Hematopoietic multipotent progenitor cell treated with erythropoietin and hydrocortisone succinate and interleukin-3 and kit ligand, for 17 days (in vitro differentiated cells): Measurements from ENCODE around the gene TFR2.
A peak's percentile ranks its signal among the peaks of the same experiment; 100 is the strongest.
"Not testable (repeated sequence)": the region's sequence is repeated elsewhere in the genome, so short reads cannot be mapped to it uniquely, and the experiment has no call there.

ENCODE experiments used
- DNase-seq: peaks from one replicate; pipeline ENCODE4 v3.0.0-alpha.2; 2015; ENCODE audit warnings: low spot score

Gene TFR2

DNA sequence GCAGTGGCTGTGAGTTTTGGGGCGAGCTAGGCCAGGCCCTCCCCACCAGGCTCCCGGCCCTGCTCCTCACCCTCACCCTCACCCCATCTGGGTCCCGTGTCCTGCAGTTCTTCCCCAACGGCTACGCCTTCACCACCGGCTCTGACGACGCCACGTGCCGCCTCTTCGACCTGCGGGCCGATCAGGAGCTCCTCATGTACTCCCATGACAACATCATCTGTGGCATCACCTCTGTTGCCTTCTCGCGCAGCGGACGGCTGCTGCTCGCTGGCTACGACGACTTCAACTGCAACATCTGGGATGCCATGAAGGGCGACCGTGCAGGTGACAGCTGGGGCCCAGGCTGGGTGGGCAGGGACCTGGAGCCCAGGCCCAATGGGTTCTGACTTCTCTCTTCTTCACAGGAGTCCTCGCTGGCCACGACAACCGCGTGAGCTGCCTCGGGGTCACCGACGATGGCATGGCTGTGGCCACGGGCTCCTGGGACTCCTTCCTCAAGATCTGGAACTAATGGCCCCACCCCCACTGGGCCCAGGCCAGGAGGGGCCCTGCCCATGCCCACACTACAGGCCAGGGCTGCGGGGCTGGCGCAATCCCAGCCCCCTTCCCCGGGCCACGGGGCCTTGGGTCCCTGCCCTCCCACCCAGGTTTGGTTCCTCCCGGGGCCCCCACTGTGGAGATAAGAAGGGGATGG is 37.1 kb upstream of the TFR2 start:
- DNase-seq = no peak

DNA sequence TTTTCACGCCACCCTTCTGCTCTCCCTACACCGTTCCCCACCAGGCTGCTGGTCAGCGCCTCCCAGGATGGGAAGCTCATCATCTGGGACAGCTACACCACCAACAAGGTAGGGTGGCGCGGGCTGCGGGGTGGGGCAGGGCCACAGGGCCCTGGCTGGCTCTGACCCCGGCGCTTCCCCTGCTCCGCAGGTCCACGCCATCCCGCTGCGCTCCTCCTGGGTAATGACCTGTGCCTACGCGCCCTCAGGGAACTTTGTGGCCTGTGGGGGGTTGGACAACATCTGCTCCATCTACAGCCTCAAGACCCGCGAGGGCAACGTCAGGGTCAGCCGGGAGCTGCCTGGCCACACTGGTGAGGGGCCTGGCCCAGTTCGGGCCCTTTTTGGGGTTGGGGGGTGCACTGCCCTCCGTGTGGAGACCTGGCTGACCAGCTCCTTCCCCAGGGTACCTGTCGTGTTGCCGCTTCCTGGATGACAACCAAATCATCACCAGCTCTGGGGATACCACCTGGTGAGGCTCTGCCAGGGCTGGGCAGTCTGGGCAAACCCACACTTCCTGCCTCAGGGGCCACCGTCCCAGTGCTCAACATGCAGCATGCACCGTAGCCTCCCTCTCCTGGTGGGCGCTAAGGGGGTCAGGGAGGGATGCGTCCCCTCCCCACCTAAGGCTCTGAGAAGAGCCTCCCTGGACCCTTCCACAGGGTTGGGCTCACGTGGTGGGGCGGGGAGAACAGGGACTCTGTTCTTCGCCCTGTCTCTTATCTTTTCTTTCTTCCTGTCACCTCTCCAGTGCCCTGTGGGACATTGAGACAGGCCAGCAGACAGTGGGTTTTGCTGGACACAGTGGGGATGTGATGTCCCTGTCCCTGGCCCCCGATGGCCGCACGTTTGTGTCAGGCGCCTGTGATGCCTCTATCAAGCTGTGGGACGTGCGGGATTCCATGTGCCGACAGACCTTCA is 36.2 kb upstream of the TFR2 start:
- no peak for DNase-seq

DNA sequence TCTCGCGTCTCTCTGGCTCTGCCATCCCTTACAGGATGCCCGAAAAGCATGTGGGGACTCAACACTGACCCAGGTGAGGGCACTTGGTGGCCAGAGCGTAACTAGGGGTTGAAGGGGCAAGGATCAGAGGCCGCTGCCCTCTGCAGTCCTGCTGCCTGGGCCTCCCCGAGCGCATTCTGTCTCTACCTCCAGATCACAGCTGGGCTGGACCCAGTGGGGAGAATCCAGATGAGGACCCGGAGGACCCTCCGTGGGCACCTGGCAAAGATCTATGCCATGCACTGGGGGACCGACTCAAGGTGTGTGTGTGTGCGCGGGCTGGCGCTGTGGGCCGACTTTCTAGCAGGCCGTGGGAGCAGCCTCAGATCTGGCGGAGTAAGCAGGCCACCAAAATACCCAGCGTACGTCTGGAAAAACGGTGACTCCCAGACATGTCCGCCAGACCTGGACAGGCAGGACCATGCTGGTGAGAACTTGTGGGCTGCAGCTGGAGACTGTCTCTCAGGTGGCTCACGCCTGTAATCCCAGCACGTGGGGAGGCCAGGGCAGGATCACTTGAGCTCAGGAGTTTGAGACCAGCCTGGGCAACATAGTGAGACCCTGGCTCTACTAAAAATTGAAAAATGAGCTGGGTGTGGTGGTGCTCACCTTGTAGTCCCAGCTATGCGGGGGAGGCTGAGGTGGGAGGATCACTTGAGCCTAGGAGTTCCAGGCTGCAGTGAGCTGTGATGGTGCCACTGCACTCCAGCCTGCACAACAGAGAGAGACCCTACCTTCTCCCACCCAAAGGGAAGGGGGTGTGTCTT is 35.4 kb upstream of the TFR2 start:
- DNase-seq = no peak

DNA sequence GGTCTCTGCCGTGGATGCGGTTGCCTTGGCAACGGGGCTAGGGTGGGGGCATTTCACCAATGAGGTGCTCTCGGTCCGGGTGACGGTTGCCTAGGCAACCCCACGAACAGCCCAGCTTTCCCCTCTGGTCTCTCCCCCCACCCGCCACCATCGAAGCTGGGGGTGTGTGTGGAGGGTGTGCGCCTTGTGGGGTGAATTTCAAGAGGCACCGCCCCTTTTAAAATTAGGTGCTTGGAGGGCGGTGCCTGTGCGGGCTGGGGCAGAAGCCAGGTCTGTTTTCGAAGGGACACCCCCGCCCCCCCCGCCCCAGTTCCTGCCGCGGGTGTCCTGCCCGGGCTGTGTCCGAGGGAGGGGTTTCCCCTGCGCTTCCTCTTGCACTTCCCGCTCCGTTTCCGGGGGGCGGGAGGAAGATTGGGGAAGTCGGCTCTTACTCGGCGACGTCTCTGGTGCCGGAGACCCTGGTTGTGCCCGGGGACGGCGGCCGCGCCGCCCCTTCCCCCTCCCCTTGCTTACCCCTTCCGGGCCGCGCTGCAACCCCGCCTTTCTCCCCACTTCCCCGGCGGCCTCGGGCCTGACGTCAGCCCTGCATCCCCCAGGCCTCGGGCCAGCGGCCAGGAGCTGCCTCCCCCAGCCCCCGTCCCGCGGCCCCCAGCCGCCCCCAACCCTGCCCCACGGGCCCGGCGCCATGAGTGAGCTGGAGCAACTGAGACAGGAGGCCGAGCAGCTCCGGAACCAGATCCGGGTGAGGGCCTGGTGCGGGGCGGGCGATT is 34.4 kb upstream of the TFR2 start:
- peak; percentile 94 for DNase-seq

DNA sequence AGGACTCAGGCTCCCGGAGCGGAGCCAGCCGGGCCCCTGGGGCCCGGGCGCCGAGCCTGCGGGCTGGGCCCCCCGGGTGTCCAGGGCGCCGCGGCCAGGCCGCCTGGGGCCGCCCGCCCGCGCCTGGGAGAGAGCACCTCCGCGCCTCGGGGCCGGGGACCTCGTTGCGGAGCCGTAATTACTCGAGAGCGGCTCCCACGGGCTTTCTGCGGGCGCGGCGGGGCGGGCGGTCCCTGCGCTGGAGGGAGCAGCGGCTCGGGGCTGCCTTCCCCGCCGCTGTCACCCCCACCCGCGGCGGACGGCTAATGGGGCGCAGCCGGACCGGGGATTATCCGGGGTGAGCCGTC is 33.7 kb upstream of the TFR2 start:
- no peak for DNase-seq

GRCh38 chr7:100674411-100675104 is 33.2 kb upstream of the TFR2 start:
- no peak for DNase-seq

DNA sequence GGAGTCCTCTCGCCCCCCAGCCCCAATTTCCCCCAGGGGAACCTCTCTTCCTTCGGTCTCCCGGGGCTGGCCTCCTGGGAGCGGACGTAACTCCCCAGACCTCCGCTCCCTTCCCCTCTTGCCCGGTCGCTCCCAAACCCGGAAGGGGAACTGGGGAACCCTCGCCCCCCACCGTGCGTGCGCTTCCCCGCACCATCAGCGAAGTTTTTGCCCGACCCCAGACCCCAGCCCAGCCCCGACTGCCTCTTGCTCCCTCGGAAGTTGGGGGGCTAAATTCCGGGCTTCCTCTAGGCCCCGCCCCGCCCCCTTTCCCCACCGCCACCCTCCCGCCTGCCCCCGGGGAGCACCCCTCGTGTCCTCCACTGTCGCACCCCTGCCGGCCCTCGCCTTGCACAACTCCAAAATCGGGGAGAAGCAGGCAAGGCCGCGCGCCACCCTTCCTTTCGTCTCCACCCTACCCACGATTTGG is 32.6 kb upstream of the TFR2 start:
- DNase-seq = peak; percentile 69

- peak; percentile 100 for DNase-seq
Measured at GRCh38 chr7:100673302-100673941, 32.1 kb upstream of the TFR2 start, which contains the start of gene GNB2. Gene GNB2, plus strand, starts transcription at chr7:100673740. Its CDS starts 2,526 bp downstream, at chr7:100676266.

- DNase-seq = no peak
Measured at GRCh38 chr7:100671353-100672327, 30.3 kb upstream of the TFR2 start.

DNA sequence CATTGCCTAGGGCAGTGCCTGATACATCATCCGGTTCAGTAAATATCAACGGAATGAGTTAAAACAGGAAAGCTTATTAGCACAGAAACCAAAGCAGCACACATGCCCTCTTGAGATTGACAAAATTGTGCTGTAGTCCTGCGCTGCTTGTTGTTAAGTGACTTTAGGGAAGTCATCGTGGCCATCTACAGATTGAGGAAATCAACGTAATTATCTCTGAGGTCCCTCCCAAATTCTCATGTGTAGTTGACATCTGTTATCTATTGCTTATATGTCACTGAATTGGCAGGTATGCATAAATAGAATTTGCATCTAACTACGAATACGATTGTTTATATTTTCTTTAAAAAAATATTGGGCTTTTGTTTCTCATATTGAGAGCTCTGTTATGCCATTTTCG is 28.7 kb upstream of the TFR2 start:
- DNase-seq = no peak

DNA sequence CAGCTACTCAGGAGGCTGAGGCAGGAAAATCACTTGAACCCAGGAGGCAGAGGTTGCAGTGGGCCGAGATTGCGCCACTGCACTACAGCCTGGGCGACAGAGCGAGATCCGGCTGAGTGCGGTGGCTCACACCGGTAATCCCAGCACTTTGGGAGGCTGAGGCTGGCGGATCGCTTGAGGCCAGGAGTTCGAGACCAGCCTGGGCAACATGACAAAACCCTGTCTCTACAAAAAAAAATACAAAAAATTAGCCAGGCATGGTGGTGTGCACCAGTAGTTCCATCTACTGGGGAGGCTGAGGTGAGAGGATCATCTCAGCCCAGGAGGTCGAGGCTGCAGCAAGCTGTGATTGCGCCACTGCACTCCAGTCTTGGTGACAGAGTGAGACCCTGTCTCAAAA is 27.8 kb upstream of the TFR2 start:
- DNase-seq = not testable (repeated sequence)

DNA sequence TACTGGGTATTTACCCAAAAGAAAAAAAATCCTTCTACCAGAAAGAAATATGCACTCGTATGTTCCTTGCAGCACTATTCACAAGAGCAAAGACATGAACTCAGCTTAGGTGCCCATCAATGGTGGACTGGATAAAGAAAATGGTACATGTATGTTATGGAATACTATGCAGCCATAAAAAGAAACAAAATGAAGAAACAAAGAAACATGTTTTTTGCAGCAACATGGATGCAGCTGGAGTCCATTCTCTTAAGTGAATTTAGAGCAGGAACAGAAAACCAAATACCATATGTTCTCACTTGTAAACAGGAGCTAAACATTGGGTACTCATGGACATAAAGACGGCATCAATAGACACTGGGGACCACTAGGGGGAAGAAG is 26.7 kb upstream of the TFR2 start:
- no peak for DNase-seq

- no peak for DNase-seq
Measured at GRCh38 chr7:100667331-100668068, 26.1 kb upstream of the TFR2 start.

- no peak for DNase-seq
Measured at GRCh38 chr7:100665168-100665726, 23.9 kb upstream of the TFR2 start.

DNA sequence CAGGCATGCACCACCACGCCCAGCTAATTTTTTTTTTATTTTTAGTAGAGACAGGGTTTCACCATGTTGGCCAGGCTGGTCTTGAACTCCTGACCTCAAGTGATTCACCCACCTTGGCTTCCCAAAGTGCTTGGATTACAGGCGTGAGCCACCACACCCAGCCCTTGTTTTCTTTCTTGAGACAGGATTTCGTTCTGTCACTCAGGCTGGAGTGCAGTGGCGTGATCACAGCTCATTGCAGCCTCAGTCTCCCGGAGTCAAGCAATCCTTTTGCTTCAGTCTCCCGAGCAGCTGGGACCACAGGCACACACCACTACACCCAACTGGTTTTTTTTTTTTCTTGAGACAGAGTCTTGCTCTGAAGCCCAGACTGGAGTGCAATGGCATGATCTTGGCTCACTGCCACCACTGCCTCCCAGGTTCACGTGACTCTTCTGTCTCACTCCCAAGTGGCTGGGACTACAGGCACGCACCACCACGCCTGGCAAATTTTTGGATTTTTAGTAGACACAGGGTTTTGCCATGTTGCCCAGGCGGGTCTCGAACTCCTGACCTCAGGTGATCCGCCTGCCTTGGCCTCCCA is 20.9 kb upstream of the TFR2 start:
- DNase-seq = peak; percentile 46

DNA sequence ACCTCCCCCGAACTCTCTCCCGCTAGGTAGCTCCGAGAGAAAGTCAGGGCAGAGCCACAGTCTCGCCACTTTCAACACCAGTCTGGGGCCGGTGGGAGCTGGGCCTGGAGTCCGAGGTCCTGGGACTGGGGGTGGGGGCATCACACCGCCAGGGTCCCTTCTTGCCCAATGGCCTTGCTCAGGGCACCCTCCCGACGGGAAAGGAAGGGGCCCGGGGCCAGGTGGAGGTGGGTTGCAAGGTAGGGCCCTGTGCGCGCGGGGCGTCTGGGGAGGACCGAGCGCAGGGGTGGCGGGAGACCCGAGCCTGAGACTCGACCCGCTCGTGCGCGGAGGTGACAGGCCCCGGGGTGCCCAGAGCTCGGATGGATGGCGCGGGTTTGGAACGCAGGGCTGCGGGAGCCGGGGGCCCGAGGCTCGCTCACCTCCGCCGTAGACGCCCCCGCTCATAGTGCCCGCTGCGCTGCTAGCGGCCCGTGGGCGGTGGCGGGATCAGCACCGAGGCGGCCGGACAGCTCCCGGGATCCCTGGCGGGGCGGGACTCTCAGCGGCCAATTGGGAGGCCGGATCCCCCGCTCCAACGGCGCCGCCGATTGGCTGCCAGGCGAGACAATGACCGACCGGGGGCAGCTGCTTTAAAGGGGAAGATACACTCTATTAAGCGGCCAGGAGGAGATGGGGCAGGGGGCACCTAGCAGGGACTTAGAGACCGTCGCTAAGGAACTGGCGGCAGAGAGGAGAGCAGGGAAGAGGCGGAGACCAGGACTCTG is 14.7 kb upstream of the TFR2 start, which contains the start of gene ACTL6B:
ACTL6B (minus strand) TSS at position 541 of the 767 bp plus-strand sequence; CDS start at position 447, 94 bp downstream.
- no peak for DNase-seq
